ENCODE results near the gene CPA4.

The CPA4 gene

DNA sequence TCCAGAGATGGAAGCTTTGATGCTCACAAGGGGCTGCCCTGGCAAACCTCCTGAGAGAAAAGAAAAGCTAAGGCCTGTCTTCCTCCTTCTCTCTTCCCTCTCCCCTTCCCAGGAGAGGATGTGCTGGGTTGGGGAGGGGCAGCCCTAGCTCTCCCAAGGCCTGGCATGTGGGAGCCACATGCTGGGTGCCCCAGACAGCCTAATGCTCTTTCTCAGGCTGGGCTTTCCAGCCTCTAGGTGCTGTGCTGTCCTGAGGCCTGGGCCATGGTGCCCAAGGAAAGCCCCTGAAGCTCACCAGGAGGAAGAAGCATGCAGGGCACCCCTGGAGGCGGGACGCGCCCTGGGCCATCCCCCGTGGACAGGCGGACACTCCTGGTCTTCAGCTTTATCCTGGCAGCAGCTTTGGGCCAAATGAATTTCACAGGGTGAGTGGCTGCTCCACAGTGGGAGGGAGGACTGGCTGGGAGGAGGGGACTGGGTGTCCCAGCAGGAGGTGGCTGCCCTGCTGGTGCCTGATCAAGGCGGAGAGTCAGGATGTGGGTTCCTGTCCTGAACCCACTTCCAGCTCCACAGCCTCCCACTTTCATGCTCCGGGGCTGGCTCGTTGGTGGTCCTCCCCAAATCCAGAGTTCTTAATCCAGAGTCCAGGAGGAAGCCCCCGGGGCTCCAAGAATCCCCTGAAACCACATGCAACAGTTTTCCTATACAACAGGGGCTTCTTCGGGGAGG, 53.4 kb downstream of the CPA4 start:
- DNase-seq (ENCODE audit: low read depth) = no peak

DNA sequence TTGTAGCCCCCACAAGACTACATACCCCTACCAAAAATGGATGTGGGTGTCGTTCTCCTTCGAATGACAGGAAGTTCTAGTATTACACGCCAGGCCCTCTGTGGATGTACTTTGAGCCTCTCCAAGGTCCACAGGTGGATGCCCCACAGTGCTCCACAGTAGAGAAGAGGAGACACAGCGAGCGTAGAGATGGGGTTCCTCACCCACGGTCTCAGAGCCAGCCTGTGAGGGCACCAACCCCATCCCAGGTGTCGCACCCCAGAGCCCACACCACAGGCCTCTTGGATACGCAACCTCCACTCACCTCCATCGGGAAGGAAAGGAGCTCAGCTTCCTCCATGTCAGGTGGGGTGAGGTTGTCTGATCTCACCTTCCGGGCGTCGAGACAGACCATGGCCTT, 54.0 kb downstream of the CPA4 start:
- DNase-seq (ENCODE audit: low read depth) = no peak

DNA sequence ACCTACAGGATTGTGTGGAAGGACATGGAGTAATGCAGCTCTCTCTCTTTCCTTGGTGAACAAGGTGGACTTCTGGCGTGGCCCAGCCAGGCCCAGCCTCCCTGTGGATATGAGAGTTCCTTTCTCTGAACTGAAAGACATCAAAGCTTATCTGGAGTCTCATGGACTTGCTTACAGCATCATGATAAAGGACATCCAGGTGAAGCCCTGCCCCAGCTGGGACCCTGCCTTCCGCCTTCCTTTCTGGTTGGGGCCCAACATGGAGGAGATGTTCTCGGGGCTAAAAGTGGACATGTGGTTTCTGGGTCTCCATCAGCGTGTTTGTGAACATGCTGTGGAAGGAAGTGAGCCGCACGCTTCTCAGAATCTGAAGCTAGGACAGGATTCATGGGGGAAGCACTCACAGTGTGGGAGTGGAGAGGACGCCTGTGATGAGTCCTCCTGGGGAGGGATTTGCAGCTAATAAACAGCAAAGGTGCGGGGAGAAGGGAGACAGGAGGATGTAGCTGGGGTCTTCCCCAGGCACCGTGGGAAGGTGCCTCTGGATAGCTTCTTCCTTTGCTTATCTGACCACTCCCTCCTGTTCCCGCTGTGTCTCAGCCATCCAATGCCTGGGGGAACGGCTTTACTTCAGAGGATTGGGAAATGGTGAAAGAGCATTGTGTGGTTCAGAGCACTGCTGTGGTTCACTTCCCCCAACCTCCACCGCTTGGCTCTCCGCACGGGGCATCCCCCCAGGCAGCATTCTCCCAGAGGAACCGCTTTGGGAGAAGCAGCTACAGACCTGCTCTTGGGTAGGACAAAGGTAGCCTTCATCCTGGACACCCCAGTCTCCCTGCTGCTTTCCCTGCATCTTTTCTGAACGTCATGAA, 57.2 kb downstream of the CPA4 start:
- no peak for DNase-seq (ENCODE audit: low read depth)

DNA sequence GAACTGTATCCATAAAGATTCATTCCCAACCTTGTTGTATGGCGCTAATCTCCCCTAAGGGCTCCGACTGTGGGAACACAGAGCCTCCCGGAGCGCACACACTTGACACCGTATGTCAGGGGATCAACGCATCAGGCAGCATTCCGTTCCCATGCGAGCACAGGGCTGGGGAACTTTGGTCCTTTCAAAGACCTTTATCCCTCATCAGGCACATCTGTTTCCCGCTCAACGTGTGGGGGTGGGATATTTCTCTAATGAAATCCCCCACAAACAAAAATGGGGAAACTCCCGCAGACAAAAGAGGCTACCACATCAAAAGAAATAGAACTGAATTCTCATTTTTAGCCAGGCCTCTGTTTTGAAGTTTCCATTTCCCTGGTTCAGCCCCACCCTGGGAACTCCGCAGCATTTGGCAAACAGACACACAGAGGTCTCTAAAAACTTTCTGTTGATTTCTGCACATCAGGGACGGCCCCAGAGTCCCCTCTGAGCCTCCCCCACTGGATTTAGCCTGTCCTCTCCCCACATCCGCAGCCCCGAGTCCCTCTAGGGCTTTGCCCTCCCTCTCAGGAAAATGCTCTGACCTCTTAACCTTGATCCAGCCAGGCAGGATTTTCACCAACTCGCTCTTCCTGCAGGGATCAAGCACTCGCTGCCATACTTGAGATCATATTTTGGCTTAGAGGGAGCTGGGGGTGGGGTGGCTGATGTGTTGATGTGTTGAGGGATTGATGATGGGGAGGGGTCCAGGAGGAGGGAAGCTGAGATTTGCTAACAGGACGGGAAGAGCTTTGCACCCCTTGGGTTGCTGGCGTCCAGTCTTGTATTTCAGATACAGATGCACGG, 58.2 kb downstream of the CPA4 start:
- DNase-seq (ENCODE audit: low read depth) = no peak

DNA sequence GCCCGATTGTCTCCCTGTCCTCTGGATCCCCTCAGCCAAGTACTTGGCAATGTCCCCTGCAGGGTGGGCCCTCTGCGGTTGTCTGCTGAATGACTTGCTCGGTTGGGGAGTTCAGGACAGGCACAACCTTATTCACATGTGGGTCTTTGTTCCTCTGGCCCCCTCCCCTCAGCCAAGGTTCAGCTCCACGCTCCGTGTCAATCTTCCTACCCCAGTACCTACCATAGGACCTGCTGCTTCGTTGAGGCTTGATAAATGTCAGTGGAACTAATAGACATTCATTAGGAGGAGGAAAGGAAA, 58.8 kb downstream of the CPA4 start:
- DNase-seq (ENCODE audit: low read depth) = no peak

DNA sequence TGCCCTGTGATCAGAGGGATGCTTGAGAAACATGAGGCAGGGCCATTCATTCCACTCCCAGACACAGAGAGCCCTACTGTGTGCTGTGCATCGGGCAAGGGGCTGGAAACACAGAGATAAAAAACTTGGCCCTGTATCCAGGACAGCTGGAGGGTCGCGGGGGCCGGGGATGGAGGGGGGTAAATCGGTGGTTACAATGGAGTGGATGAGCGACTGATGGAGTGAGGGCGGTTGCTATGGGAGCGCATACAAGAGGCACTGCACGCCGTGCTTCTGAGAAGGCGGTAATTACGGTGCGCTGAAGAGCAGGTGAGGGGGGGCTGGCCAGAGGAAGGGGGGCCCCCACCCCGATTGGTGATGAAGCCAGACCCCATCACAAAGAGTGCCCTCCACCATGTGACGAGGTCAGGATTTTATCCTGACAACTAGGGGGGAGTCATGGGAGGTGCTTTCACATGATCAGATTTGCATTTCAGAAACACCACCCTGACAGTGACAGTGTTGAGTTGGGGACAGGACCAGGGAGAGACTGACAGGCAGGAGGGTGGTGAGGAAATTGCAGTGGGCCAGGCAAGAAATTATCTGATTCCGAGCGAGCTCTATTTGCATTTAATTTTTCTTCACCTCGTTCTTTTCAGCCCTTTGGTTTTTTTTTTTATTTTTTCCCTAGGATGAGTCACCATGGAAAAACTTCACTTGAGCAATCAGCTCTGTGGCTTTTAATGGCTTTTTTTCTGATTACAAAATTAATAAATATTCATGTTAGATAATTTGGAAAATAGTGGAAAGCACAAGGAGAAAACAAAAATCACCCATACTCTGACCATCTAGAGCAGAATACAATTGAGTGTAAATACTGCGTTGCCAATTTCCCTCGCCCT, 59.5 kb downstream of the CPA4 start:
- DNase-seq (ENCODE audit: low read depth) = no peak

DNA sequence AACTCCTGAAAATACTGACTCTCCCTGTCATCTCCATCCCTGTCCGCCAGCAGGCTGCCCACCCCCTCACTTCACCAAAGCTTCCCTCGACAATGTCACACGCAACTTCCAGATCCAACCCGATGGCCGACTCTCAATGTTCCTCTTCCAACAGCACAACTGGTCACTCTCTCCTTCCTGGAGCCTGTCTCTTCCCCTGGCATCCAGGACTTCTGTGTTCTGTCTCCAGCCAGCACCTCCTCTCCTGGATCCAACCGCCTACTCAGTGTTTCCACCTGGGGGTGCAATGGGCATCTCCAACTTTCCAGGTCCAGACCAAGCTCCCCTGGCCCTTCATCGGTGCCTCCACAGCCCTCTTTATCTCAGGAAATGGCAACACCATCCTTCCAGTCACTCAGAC, 60.2 kb downstream of the CPA4 start:
- no peak for DNase-seq (ENCODE audit: low read depth)

DNA sequence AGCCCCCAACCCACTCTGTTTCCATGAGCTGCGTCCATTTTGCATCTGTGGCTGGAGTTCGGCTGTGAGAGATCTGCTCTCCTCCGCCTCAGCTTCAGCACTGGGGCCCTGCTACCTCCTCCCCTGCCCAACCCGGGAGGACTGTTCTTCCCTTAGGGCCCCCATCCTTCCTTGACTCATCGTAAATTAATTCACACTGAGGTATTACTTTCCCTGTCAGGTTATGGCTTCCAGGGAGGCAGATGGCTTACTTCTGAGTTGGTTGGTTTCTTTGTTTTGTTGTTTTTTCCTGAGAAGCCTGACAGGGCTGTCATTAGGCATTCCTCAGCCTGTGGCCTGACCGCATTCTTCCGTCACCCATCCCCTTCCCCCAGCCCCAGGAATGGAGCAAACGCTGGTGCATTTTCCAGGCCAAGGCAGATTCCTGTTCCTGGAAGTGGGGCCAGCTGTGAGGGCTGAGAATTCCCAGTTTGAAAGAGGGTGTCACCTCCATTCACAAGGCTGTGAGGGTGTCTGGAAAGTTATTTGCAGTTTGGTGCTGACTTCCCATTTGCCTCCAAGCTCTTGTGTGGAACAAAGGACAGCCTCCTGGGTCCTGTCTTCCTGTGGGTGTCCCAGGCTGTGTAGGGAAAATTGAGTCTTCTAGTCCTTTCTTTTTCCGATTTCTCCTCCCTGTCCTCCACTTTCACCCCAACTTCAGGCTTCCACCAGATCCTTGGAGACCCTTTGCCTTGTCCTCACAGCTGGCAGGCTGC, 63.3 kb downstream of the CPA4 start:
- no peak for DNase-seq (ENCODE audit: low read depth)

DNA sequence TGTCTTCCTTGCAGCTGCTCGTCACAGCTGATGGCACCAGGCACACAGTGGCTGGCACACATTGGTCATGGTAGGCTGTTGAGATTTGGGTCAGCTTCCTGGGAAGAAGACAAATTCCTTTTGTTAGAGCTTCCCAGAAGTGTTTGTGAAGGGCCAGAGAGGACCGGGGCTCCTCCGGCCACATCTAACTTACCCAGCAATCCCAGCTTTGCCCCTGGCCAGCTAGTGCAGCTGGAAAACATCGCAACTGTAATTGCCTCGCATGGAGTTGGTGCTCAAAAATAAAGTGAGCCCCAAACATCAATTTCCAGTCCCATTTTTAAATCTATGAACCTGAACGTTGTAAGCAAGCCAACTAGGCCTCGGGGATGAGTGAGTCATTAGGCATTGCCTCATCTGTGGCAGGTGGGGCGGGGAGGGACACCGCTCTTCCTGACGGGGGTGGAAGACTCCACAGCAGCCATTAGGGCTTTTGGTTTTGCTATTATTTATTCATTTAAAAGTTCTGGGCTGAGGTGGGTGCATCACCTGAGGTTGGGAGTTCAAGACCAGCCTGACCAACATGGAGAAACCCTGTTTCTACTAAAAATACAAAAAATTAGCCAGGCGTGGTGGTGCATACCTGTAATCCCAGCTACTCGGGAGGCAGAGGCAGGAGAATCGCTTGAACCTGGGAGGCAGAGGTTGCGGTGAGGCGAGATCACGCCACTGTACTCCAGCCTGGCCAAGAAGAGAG, 64.1 kb downstream of the CPA4 start:
- no peak for DNase-seq (ENCODE audit: low read depth)

DNA sequence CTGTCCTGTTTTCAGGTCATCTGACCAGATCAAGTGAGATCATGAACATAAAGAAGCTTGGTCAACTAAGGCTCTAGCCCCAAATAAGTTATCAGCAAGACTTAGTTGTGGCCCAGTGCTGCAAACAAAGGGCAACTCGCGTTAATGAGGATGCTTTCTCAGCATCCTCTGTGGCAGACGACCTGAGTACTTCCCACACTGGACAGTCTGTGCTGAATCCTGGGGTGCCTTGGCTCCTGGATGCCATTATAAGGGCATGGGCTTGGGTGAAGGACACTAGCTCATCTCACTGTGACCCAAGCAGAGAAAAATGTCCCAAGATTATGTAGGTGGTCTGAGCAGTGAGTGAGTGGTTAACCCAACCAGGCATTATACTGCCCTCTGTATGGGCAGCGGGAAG, 65.5 kb downstream of the CPA4 start:
- no peak for DNase-seq (ENCODE audit: low read depth)

DNA sequence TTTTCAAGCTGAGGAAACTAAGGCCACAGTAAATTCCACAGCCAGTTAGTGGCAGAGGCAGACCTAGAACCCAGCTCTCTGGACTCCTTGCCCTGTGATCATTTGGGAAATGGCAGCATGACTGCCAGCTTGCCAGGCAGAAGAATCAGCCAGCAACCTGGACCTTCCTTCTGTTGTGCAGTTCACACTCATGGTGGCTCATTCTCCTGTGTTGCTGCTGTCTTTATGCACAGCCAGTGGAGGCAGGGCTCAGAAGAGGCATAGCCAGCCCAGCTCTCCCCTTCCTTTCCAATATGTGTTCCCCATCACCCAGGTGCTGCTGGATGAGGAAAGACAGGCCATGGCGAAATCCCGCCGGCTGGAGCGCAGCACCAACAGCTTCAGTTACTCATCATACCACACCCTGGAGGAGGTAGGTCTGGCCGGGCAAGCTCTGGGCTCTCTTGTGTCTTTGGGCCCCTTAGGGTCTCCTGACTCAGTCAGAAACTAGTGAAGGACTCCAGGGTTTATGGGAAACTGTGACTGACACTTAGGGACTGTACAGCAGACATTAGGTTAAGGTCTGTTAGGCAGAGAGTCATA, 66.4 kb downstream of the CPA4 start:
- DNase-seq (ENCODE audit: low read depth) = no peak

DNA sequence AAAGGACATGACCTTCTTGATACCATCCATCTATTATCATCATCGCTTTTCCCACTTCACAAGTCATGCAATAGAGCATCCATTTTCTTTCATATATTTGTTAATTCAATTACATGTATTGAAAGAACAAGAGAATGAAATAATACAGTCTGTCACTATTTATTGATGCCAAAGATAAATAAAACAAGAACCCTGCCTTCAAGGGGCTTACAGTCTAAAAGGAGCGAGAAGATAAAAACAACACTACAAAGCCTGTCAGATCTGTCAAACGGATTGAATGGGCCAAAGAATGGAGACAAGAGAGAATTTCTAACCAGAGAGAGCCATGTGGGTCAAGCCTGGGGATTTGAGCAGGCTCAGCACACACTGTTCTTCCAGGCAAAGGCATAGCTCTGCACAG, 67.6 kb downstream of the CPA4 start:
- no peak for DNase-seq (ENCODE audit: low read depth)

DNA sequence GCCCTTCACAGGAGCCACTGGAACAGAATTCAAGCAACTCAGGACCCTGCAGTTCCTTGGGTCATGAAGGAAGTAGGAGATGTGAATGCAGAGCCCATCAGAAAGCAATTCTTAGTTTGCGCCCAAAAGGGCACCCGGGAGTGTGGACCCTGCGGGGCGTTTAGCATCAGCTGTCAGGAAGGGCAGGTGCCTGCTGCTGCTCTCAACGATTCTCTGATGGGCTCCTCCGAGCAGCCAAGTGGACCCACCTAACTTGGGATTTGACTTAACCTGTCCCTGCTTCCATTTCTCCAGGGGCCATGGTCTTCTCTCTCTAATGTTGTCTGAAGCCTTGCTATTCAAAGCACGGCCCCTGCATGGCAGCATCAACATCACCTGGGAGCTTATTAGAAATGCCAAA, 68.7 kb downstream of the CPA4 start:
- DNase-seq (ENCODE audit: low read depth) = no peak

DNA sequence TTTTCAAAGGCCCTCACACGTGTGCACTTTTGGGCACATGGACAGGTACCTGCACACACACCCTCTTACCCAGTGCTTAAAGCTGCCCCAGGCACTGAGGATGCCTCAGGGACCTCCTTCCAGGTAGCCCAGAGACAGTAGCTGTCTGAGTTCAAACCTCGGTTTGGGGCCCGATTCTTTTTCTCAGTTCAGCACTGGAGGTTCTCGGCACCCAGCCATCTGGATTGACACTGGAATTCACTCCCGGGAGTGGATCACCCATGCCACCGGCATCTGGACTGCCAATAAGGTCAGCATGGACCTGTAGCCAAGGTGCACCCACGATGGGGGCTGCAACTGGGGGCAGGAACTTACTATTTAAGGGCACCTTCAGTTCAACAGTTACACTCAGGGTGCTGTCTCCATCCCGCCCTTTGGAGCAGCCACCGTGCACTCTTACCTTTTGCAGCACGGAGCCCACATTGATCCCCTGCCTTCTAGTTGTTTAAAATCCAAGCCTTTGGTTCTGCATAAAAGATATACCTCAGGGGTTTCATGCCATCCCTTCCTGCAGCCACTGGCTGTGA, 69.4 kb downstream of the CPA4 start:
- DNase-seq (ENCODE audit: low read depth) = no peak

DNA sequence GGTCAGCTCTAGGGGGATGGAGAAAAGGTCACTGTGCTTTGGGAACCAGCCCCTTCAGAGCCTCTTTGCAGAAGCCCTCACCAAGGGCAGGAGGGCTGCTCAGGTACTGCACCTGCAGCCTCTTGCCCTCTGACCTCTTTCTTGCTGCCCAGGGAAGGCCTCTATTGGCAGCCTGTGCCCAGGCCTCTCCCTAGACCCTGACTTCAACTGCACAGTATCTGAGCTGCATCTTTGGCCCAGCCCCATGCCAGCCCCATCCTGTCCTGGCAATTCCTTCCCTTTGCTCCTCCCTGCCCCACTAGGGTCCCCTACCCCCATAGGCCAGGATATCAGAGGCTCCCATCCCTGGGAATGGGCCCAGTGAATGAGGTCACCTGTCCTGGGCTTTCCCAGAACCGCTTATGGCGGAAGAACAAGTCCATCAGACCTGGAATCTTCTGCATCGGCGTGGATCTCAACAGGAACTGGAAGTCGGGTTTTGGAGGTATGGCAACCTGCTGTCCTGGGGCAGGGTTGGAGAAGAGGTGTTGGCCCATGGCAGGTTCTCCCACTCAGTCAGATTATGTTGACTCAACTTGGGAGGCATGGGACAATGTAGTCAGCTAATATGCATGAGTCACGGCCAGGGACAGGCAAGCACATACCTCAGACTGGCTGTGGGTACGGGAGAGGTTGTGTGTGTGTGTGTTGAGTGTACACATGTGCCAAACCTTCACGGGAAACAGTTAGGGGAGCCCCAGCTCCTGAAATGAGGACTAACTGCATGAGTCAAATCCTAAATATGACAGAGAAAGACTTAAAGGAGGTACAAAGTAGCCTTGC, 70.3 kb downstream of the CPA4 start:
- no peak for DNase-seq (ENCODE audit: low read depth)

DNA sequence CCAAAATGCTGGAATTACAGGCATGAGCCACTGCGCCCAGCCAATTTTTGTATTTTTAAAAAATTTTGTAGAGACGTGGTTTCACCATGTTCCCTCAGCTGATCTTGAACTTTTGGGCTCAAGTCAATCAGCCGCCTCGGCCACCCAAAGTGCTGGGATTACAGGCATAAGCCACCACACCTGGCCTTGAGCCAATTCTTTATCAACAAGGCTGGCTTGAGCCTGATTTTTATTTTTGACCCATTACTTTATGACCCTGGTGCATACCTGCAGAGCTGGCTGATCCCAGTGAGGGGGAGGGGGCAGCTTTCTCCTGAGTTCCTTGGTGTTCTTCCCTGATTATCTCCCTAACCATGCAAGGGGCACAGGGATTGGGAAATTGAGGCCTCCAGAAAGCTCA, 71.5 kb downstream of the CPA4 start:
- no peak for DNase-seq (ENCODE audit: low read depth)

DNA sequence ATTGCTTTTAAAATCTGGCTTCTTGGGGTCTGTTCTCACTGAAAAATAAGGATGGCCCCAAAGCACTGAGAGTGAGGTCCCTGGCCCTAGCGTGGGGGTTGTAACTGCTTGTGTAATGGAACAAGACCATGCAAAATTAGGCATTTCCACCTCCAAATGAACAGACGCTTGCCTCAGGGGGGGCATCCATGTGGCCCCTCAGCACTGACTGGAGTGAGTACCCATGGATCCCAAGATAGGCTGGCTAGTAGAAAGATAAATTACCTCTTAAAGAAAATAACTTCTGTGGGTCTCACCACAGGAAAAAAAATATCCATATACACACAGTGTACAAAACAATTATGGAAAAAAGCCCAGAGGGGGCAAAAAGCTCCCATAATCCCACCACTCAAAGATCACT, 72.1 kb downstream of the CPA4 start:
- DNase-seq (ENCODE audit: low read depth) = no peak

DNA sequence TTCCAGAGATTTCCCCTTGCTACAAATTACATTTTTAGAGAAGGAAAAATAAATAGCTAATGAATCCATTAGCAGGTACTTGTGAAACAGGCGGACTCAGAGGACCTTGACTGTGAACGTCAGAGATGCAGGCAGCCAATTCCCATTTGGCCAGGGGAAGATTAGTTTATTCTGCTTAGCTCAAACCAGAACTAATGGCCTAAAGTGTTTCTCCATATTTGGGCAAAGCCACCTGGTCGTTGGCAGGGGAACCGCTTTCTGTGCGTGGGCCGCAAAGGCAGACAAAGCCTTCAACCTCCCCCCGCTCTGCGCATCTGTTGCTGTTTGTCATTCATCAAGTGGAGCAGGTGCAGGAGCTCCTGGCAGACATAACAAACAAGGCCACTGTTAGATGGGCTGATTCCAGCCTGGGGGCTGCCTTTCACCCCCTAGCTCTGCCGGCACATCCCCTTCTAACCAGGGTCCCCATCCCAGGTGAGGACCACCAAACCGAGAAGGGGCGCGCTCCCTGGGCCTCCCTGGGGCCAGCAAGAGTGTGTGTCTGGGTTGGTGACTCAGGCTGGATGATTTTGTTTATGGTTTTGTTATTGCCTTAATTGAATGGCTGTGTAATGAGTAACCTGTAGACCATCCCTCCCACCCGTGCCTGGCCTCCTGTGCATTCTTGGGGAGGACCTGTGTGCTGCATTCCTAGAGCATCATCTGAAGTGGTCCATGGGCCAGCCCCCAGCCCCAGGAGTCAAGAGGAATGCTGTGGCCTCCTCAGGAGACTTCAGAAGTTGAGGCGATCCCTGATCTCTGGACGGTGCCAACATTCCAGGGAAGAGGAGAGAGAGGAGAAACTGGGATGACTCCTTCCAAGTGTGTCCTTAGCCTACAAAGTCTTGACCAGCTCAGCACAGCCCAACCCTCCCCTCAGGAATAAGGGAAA, 72.8 kb downstream of the CPA4 start:
- no peak for DNase-seq (ENCODE audit: low read depth)

All from stimulated activated CD4-positive, alpha-beta T cell treated with anti-CD3 and anti-CD28 coated beads, Interleukin-2, amount 100 ng/mL, for 4 hours (primary cell).